GM21529 (cell line): ENCODE measurements around the gene PSORS1C1.
"Not testable (repeated sequence)": the region's sequence is repeated elsewhere in the genome, so short reads cannot be mapped to it uniquely, and the experiment has no call there.

ENCODE experiments used
- ATAC-seq: cut with Tn5 transposase; IDR thresholded peaks from one replicate; pipeline ENCODE4 v1.9.1; 2021; ENCODE audit not compliant: unreplicated experiment

Gene PSORS1C1

GRCh38 chr6:31157513-31158139, 43.0 kb downstream of the PSORS1C1 start, which contains the start of gene CCHCR1:
Gene CCHCR1 (minus strand): TSS chr6:31157802. CDS start chr6:31157600, 202 bp downstream.
- ATAC-seq: peak; percentile 14

DNA sequence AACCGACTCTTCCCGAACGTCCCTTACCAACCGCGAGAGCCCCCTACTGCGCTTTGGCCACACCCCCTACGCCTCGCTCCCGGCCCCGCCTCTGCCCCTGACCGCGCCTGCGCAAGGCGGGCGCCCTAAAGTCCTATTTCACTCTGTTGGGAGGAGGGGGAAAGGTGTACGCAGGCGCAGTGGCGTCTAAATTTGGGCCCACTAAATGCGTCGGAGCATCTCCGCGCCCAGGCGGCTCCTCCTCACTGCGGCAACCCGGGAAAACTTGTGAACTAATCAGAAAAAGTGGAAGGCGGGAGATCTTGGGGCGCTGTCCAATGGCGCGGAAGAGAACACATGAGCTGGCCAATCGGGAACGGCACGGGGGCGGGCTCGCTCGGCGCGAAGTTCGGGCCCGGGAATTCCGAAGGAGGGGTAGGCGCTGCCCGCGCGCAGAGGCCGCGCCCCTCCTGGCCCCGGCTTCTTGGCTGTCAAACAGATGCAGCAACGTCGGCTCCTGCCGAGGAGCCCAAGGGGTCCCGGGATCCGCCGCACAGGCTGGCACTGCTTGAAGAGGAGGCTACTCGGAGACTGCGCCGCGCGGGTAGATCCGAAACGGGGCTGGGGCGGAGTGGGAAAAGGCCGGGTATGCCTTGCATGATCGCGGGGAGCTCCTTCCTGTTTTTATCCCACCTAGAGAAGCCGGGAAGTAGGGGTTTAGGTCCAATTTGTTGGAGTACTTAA, 43.7 kb downstream of the PSORS1C1 start, which contains the start of gene TCF19:
Gene TCF19 (plus strand): TSS at position 450 of the 723 bp plus-strand sequence. CDS start 881 bp downstream, outside the sequence.
- ATAC-seq: peak; percentile 82

GRCh38 chr6:31158863-31159855, 44.6 kb downstream of the PSORS1C1 start:
- no peak for ATAC-seq

DNA sequence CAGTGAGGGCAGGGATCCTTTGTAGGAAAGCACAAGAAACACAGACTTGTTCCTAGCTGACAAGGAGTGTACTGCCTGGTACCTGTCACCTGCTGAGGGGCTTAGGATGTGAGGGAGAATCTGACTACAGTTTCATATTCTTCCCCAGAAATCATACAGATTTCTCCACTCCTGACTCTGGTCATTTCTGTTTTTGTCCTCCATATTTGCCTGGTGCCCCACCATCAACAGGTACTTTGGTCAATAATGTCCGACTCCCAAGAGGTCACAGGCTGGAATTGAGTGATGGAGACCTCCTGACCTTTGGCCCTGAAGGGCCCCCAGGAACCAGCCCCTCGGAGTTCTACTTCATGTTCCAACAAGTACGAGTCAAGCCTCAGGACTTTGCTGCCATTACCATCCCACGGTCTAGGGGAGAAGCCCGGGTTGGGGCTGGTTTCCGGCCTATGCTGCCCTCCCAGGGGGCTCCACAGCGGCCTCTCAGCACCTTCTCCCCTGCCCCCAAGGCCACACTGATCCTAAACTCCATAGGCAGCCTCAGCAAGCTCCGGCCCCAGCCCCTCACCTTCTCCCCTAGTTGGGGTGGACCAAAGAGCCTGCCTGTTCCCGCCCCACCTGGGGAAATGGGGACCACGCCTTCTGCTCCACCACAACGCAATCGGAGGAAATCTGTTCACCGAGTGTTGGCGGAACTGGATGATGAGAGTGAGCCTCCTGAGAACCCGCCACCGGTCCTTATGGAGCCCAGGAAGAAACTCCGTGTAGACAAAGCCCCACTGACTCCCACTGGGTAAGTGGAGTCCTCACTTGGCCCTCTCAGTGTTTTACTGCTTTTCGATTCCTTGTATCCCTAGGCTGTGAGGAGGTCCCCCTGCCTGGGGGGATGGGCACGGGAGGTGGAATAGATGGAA, 46.9 kb downstream of the PSORS1C1 start:
- no peak for ATAC-seq

DNA sequence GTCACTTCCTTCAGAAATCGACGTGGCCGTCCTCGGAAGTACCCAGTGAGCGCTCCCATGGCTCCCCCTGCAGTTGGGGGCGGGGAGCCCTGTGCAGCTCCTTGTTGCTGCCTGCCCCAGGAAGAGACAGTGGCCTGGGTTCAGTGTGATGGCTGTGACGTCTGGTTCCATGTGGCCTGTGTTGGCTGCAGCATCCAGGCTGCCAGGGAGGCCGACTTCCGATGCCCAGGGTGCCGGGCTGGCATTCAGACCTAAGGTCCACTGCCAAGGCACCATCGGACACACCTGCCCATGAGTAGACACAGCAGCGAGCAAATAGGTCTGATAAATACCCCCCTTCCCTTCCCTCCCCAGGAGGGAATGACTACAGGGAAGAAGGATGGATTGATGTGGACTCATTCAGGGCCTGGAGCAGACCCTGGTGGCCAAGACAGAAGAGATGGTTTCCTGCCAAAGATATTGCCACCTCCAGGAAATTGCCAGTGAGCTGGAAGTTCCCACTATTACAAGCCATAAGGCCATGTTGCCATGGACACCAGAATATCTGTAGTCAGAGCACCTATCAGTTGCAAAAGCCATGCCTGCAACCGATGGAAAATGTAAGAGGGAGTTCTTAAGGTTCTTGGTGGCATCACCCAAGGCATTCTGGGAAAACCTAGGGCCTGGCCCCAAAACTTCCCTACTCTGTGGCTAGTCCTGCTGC, 48.0 kb downstream of the PSORS1C1 start:
- ATAC-seq: no peak

- no peak for ATAC-seq
Observed at GRCh38 chr6:31163922-31164321, 49.3 kb downstream of the PSORS1C1 start.

- ATAC-seq: peak; percentile 4
Observed at GRCh38 chr6:31164475-31165063, 50.0 kb downstream of the PSORS1C1 start.

- ATAC-seq: peak; percentile 76
Observed at GRCh38 chr6:31165064-31165832, 50.6 kb downstream of the PSORS1C1 start.

GRCh38 chr6:31165986-31166385, 51.4 kb downstream of the PSORS1C1 start:
- ATAC-seq: no peak

- no peak for ATAC-seq
Observed at GRCh38 chr6:31168606-31169005, 54.0 kb downstream of the PSORS1C1 start.

DNA sequence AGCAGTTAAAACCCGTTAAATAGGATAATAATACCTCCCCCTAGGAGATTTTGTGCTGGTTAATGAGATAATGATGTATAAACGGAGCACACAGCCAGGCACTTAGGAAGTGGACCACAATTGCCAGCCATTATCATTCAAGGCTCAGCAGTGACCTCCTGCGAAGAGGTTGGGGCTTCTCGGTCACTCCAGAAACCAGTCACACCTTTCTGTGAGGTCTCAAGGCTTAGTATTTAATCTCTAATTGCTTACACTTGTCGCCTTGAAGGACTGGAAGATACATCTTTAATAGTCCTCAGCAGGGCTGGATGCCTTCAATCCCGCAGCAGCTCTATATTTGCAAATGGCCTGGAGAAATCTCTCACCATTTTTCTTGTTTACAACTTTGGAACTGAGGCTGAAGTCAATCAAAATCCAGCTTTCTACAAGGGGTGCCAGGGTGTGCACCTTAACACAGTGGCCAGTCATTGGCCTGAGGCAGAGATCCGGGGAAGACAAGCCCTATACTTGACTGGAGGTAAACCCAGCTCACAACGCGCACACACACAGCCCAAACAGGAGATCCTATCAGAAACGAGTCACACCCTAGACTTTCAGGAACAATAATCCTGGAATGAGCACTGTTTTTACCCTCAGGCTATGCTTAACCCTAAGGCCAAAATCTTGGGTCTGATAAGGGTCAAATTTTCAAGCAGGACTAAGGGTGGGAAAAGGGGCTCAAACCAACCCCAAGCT, 54.7 kb downstream of the PSORS1C1 start:
- no peak for ATAC-seq

- not testable (repeated sequence) for ATAC-seq
Observed at GRCh38 chr6:31169858-31170599, 55.4 kb downstream of the PSORS1C1 start.

- no peak for ATAC-seq
Observed at GRCh38 chr6:31170600-31170881, 55.9 kb downstream of the PSORS1C1 start, which contains the start of gene POU5F1. Gene POU5F1 (minus strand): TSS chr6:31170682. CDS start chr6:31170620, 62 bp downstream.

DNA sequence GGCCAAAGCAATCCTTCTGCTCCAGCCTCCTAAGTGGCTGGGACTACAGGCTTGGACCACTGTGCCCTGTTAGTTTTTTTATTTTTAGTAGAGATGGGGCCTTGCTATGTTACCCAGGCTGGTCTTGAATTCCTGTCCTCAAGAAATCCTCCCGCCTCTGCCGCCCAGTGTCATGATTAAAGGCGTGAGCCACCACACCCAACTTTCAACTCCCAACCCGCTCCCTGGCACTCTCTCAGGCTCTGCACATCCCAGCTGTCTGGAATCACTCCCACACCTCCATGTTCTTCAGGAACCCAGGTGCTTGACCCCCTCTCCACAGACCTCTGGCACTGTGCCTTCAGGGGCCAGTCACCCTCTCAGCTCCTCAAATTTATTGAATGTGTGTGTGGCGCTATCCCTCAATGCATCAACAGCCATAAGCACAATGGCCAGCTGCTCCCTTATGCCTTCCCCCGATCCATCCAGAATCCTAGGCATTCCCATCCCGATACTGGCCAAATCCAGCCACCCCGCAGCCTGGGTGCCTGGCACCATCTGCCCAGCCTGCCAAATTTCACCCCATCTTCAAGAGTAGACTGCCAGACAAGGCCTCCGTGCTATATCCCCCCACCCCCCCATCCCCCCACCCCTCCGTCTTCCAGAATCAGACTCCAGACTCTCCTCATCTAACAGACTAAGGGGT, 56.5 kb downstream of the PSORS1C1 start:
- no peak for ATAC-seq

- no peak for ATAC-seq
Observed at GRCh38 chr6:31171931-31172905, 57.6 kb downstream of the PSORS1C1 start.
